ENCODE measurements around the gene RNF5.
A peak's percentile ranks its signal among the peaks of the same experiment; 100 is the strongest.

RNF5 gene

DNA sequence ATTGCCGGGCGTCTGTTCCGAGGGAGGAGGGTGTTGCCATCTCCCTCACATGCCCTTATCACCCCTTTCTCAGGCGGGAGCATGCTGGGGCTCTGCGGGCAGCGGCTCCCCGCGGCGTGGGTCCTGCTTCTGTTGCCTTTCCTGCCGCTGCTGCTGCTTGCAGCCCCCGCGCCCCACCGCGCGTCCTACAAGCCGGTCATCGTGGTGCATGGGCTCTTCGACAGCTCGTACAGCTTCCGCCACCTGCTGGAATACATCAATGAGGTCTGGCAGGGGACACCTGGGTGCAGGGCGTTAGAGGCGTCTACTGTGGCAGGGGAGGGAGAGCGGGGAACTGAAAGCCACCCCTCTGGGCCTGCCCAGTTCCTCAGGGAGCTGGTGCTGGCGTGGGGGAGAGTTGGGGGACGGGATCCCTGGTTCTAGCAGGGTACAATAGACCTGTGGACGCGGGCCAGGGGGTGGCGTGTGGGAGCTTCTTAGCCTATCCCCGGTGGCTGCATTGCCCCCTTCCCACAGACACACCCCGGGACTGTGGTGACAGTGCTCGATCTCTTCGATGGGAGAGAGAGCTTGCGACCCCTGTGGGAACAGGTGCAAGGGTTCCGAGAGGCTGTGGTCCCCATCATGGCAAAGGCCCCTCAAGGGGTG is 23.6 kb upstream of the RNF5 start:
- Mint-ChIP-seq H3K27me3 (ENCODE audit: low read depth) (peaks cover 14% of the 10 kb centered on the region), H3K4me1 (peaks cover 52% of the 10 kb centered on the region), H3K36me3 (ENCODE audit: low read depth) (peaks cover 29% of the 10 kb centered on the region), H3K4me3 (peak overlapping the region; percentile 98), H3K9me3 (no peaks in the 10 kb centered on the region), H3K27ac (peak overlapping the region; percentile 93 to 98 (median 98))
- TF ChIP-seq, protein P1, sequence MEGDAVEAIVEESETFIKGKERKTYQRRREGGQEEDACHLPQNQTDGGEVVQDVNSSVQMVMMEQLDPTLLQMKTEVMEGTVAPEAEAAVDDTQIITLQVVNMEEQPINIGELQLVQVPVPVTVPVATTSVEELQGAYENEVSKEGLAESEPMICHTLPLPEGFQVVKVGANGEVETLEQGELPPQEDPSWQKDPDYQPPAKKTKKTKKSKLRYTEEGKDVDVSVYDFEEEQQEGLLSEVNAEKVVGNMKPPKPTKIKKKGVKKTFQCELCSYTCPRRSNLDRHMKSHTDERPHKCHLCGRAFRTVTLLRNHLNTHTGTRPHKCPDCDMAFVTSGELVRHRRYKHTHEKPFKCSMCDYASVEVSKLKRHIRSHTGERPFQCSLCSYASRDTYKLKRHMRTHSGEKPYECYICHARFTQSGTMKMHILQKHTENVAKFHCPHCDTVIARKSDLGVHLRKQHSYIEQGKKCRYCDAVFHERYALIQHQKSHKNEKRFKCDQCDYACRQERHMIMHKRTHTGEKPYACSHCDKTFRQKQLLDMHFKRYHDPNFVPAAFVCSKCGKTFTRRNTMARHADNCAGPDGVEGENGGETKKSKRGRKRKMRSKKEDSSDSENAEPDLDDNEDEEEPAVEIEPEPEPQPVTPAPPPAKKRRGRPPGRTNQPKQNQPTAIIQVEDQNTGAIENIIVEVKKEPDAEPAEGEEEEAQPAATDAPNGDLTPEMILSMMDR (IDR thresholded peaks at IDR 0.05; ENCODE audit: unreplicated experiment in 3 of 3) = peak; percentile 53 to 60 (median 56)

DNA sequence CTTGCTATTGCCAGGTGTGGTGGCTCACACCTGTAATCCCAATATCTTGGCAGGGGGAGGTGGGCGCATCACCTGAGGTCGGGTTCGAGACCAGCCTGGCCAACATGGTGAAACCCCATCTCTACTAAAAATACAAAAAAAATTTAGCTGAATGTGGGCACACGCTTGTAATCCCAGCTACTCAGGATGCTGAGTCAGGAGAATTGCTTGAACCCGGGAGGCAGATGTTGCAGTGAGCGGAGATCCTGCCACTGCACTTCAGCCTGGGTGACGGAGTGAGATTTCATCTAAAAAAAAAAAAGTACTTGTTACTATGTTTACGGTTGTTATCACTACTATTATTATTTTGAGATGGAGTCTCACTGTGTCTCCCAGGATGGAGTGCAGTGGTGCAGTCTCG is 21.3 kb upstream of the RNF5 start:
- Mint-ChIP-seq H3K27ac (no peak overlapping the region), H3K4me1 (peaks cover 35% of the 10 kb centered on the region), H3K9me3 (no peaks in the 10 kb centered on the region)

DNA sequence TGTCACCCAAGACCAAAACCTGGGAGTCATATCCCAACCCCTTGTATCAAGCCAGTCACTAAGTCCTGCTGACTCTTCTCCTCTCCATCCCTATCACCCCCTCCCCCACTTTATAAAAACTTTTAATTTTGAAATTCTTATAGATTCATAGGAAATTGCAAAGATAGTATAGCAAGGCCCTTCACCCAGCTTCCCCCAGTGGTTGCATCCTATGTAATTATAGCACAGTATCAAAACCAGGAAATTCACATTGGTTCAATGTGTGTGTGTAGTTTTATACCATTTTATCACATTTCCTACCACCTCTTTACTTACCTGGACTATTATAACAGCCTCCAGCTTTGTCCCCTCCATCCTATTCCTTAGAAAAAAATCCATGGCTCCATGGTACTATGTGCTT is 20.2 kb upstream of the RNF5 start:
- Mint-ChIP-seq H3K9me3 (no peaks in the 10 kb centered on the region), H3K27ac (no peak overlapping the region), H3K27me3 (ENCODE audit: low read depth) (no peaks in the 10 kb centered on the region), H3K4me1 (peaks cover 24% of the 10 kb centered on the region), H3K4me3 (peak overlapping the region in 1 of 3 experiments; percentile 64), H3K36me3 (ENCODE audit: low read depth) (peaks cover 45% of the 10 kb centered on the region)
- TF ChIP-seq, protein P1 (IDR thresholded peaks at IDR 0.05; ENCODE audit: unreplicated experiment in 3 of 3) = no peak

More for the DNA sequence above, 21.3 kb upstream of the RNF5 start:
- TF ChIP-seq, protein P1 (IDR thresholded peaks at IDR 0.05; ENCODE audit: unreplicated experiment in 3 of 3) = no peak
- Mint-ChIP-seq H3K27me3 (ENCODE audit: low read depth) (peaks cover 4% of the 10 kb centered on the region), H3K36me3 (ENCODE audit: low read depth) (peaks cover 33% of the 10 kb centered on the region), H3K4me3 (no peak overlapping the region)

DNA sequence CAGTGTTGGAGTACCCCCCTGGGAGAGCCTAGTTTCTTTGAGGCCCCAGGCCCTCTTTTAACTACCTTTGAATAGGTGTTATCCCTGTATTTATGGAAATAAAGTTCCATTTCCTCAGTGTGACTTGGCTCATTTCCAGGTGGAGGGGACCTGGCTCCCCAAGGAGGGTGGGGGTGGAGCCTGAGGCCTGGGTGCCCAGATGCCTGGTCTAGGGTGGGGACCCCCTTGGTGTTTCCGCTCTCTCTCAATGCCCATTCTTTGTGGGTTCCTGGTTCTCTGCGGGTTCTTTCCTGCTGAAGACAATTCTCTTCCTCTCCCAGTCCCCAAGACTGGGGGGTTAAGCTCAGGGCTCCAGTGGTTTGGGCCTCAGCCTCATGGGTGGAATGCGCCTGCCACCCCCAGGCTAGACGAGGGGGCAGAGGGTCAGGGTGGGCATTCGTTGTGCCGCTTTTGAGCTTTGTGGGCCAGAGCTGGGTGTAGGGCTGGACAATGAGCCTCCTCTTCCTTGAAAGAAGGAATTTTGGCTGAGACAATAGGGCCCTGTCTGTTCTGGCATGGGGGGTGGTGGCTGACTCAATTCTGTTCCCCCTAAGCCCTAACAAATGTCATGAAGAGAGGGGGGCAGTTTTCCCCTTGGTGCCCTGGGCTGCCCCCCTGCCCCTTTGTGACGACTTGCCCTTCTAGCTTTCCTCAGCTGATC is 14.5 kb upstream of the RNF5 start:
- Mint-ChIP-seq H3K27me3 (ENCODE audit: low read depth) (no peaks in the 10 kb centered on the region), H3K36me3 (ENCODE audit: low read depth) (peaks cover 53% of the 10 kb centered on the region), H3K27ac (no peak overlapping the region), H3K4me3 (no peak overlapping the region), H3K9me3 (no peaks in the 10 kb centered on the region), H3K4me1 (no peaks in the 10 kb centered on the region)
- TF ChIP-seq, protein P1 (IDR thresholded peaks at IDR 0.05; ENCODE audit: unreplicated experiment in 3 of 3) = no peak

DNA sequence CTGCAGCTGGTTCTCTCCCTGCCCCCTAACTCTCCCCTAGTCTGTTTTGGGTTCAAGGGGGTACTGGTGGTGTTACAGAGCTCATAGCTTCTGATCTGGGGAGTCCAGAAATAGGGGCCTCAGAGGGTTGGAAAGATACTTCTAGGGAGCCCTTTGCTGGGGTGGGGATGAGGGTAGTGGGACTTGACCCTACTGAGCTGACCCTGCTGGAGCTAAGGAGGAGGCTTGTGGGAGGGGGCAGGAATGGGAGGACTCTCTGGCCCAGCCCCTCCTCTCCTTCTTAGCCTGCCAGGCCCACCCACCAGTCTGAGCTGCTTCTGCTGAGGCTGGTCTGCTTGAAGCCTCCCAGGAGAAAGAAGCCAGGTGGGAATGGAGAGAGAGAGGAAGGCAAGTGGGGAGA is 13.9 kb upstream of the RNF5 start, which contains the start of gene EGFL8:
TSS of gene EGFL8 (plus strand) at position 301 of the 400 bp plus-strand sequence. CDS start 1,571 bp downstream, outside the sequence.
- TF ChIP-seq, protein P1 (IDR thresholded peaks at IDR 0.05; ENCODE audit: unreplicated experiment in 3 of 3) = no peak
- Mint-ChIP-seq H3K36me3 (ENCODE audit: low read depth) (peaks cover 52% of the 10 kb centered on the region), H3K4me1 (no peaks in the 10 kb centered on the region), H3K4me3 (peak within 1 kb of the TSS in 1 of 3 experiments; percentile 2), H3K27ac (peak within 1 kb of the TSS in 2 of 3 experiments; percentile 38 to 42), H3K9me3 (no peaks in the 10 kb centered on the region), H3K27me3 (ENCODE audit: low read depth) (no peaks in the 10 kb centered on the region)

Measured in nephron (organoid).